Hepatocyte (in vitro differentiated cells): ENCODE results near the gene PCDHGA9. TPM values are rescaled to one million over a fixed set of nuclear protein-coding genes. Genes with fewer than 3 reads are reported as not detected.
"Not testable (repeated sequence)": the region's sequence is repeated elsewhere in the genome, so short reads cannot be mapped to it uniquely, and the experiment has no call there.

ENCODE experiments used
- DNase-seq: peaks from one replicate; pipeline ENCODE4 v3.0.0-alpha.2; 2016; ENCODE audit warnings: low spot score
- H2AFZ ChIP-seq: fragments of 200-600 bp; sonication (generic); 2 replicates; pipeline ENCODE4 v1.6.0; 2016; ENCODE audit warnings: antibody characterized with exemption, mild to moderate bottlenecking
- H3K27ac ChIP-seq: fragments of 200-600 bp; sonication (generic); 2 replicates; pipeline ENCODE4 v1.5.1; 2016; ENCODE audit warnings: mild to moderate bottlenecking
- H3K27me3 ChIP-seq: fragments of 200-600 bp; sonication (generic); 2 replicates; pipeline ENCODE4 v1.6.1; 2016
- H3K36me3 ChIP-seq: fragments of 200-600 bp; sonication (generic); replicated peaks from 2 replicates; pipeline ENCODE4 v1.5.1; 2016; ENCODE audit warnings: low read depth; ENCODE audit not compliant: insufficient read depth
- H3K4me1 ChIP-seq: fragments of 200-600 bp; sonication (generic); 2 replicates; pipeline ENCODE4 v1.5.1; 2016; ENCODE audit warnings: mild to moderate bottlenecking, moderate library complexity; ENCODE audit not compliant: insufficient read depth
- H3K4me2 ChIP-seq: fragments of 200-600 bp; sonication (generic); 2 replicates; pipeline ENCODE4 v1.6.0; 2016
- H3K4me3 ChIP-seq: fragments of 200-600 bp; sonication (generic); 2 replicates; pipeline ENCODE4 v1.5.1; 2016; ENCODE audit warnings: mild to moderate bottlenecking
- H3K79me2 ChIP-seq: fragments of 200-600 bp; sonication (generic); 2 replicates; pipeline ENCODE4 v1.6.0; 2017; ENCODE audit warnings: mild to moderate bottlenecking
- H3K9me2 ChIP-seq: fragments of 200-600 bp; sonication (generic); replicated peaks from 2 replicates; pipeline ENCODE4 v1.6.0; 2017; ENCODE audit warnings: mild to moderate bottlenecking; ENCODE audit not compliant: insufficient read depth
- H3K9me3 ChIP-seq: fragments of 200-600 bp; sonication (generic); 2 replicates; pipeline ENCODE4 v1.5.1; 2016; ENCODE audit warnings: low read depth, mild to moderate bottlenecking
- H4K20me1 ChIP-seq: fragments of 200-600 bp; sonication (generic); 2 replicates; pipeline ENCODE4 v1.6.0; 2016; ENCODE audit warnings: mild to moderate bottlenecking; ENCODE audit not compliant: insufficient read depth, poor library complexity, severe bottlenecking
- CTCF ChIP-seq: fragments of 200-600 bp; sonication (generic); IDR thresholded peaks from 2 replicates; pipeline ENCODE4 v1.5.1; 2016; ENCODE audit warnings: antibody characterized with exemption, mild to moderate bottlenecking; ENCODE audit not compliant: poor library complexity
- EZH2 ChIP-seq: fragments of 200-600 bp; sonication (generic); IDR thresholded peaks from 2 replicates; pipeline ENCODE4 v1.6.1; 2016; ENCODE audit warnings: antibody characterized with exemption, mild to moderate bottlenecking, borderline replicate concordance
- EZH2phosphoT487 ChIP-seq: fragments of 200-600 bp; sonication (generic); IDR thresholded peaks from one replicate; pipeline ENCODE4 v1.6.1; 2018; ENCODE audit warnings: antibody characterized with exemption, mild to moderate bottlenecking, low read depth, moderate library complexity; ENCODE audit not compliant: unreplicated experiment, severe bottlenecking
- WGBS: methylation state at CpG from one replicate; pipeline ENCODE4 v1.1.6; 2016; ENCODE audit warnings: low lambda C conversion rate; ENCODE audit errors: missing lambda C conversion rate; 5-methylcytosine and 5-hydroxymethylcytosine counted together
- polyA plus RNA-seq: library from polyadenylated mRNA; unstranded; fragments of >200 nt; fragmentation: Nextera tagmentation; extraction: Ambion mirVana; gene quantifications from 2 replicates; pipeline ENCODE4 v1.2.1, GENCODE V29; 2016
- total RNA-seq: library from RNA; depleted of rRNA; stranded (reverse); fragments of >200 nt; gene quantifications from 2 replicates; pipeline ENCODE4 v1.2.3, GENCODE V29; 2014

Gene PCDHGA9
- total and polyA plus RNA-seq, 2 experiments from 2014 or later = 1.2 TPM; not detected in 1

GRCh38 chr5:141393267-141393666 is 9.3 kb upstream of the PCDHGA9 start:
- H3K36me3 ChIP-seq = no peaks in the 10 kb centered on the region
- H3K4me2 ChIP-seq = no peak overlapping the region
- H3K79me2 ChIP-seq = no peaks in the 10 kb centered on the region
- TF ChIP-seq EZH2phosphoT487 = no peak
- peaks cover 64% of the 10 kb centered on the region for H3K9me3 ChIP-seq
- no peak overlapping the region for H3K27ac ChIP-seq
- no peaks in the 10 kb centered on the region for H3K9me2 ChIP-seq
- DNase-seq = no peak
- no peaks in the 10 kb centered on the region for H4K20me1 ChIP-seq
- no peak overlapping the region for H3K4me3 ChIP-seq
- no peak overlapping the region for H2AFZ ChIP-seq
- H3K27me3 ChIP-seq = no peaks in the 10 kb centered on the region
- 97% methylated on average over 21 of the region's 21 CpGs for WGBS
- no peaks in the 10 kb centered on the region for H3K4me1 ChIP-seq

- not testable (repeated sequence) for DNase-seq, H3K27ac ChIP-seq, H3K79me2 ChIP-seq, H3K4me2 ChIP-seq, H4K20me1 ChIP-seq, H2AFZ ChIP-seq, H3K9me2 ChIP-seq, H3K4me3 ChIP-seq, H3K36me3 ChIP-seq, H3K27me3 ChIP-seq, H3K4me1 ChIP-seq
- H3K9me3 ChIP-seq = peaks cover 62% of the 10 kb centered on the region
- 97% methylated on average over 37 of the region's 53 CpGs for WGBS
Observed at GRCh38 chr5:141394401-141395187, 8.0 kb upstream of the PCDHGA9 start.

GRCh38 chr5:141397756-141398551 is 4.6 kb upstream of the PCDHGA9 start, which contains the start of gene PCDHGB5:
PCDHGB5 (plus strand) TSS chr5:141397947; CDS start chr5:141398128, 181 bp downstream.
- 88% methylated on average over 26 of the region's 43 CpGs for WGBS
- not testable (repeated sequence) for H3K4me1 ChIP-seq, DNase-seq, H3K4me3 ChIP-seq, H3K27ac ChIP-seq, H3K4me2 ChIP-seq, H3K27me3 ChIP-seq, H3K9me2 ChIP-seq, H3K36me3 ChIP-seq, H4K20me1 ChIP-seq, H3K79me2 ChIP-seq, H2AFZ ChIP-seq
- H3K9me3 ChIP-seq = peaks cover 49% of the 10 kb centered on the region

- Histone ChIP-seq H3K36me3 (no peaks in the 10 kb centered on the region), H3K9me3 (peaks cover 44% of the 10 kb centered on the region), H3K79me2 (no peaks in the 10 kb centered on the region), H4K20me1 (no peaks in the 10 kb centered on the region), H2AFZ (no peak overlapping the region), H3K4me3 (no peak overlapping the region), H3K4me2 (no peak overlapping the region), H3K9me2 (no peaks in the 10 kb centered on the region), H3K4me1 (no peaks in the 10 kb centered on the region), H3K27me3 (no peaks in the 10 kb centered on the region), H3K27ac (no peak overlapping the region)
- WGBS = 96% methylated on average over 15 of the region's 15 CpGs
- DNase-seq = no peak
- no peak for TF ChIP-seq EZH2phosphoT487
- no peak for TF ChIP-seq EZH2
- no peak for TF ChIP-seq CTCF
Observed at GRCh38 chr5:141398608-141399007, 4.0 kb upstream of the PCDHGA9 start.
